SU-DHL-6 (cell line): ENCODE measurements around the gene THTPA.

Source experiments
- H2AFZ ChIP-seq: fragments of 200-600 bp; sonication (generic); 2 replicates; pipeline ENCODE4 v1.6.1; 2014; ENCODE audit warnings: low read depth, mild to moderate bottlenecking, moderate library complexity, mixed read lengths, antibody characterized with exemption, low read length; ENCODE audit not compliant: severe bottlenecking
- H3F3A ChIP-seq: fragments of 200-600 bp; shearing (Covaris generic); 2 replicates; pipeline ENCODE4 v1.6.0; 2016; ENCODE audit warnings: antibody characterized with exemption, mild to moderate bottlenecking; ENCODE audit not compliant: insufficient read depth
- H3K27ac ChIP-seq: fragments of 200-600 bp; sonication (generic); 2 replicates; pipeline ENCODE4 v1.5.1; 2016; ENCODE audit warnings: low read depth, mild to moderate bottlenecking, low read length, moderate library complexity, mixed read lengths
- H3K27me3 ChIP-seq: fragments of 200-600 bp; sonication (generic), shearing (Covaris generic); 2 replicates; pipeline ENCODE4 v1.6.0; 2014; ENCODE audit warnings: mild to moderate bottlenecking, low read length
- H3K36me3 ChIP-seq: fragments of 200-600 bp; sonication (generic); 2 replicates; pipeline ENCODE4 v1.6.1; 2014; ENCODE audit warnings: mild to moderate bottlenecking, low read length, mixed read lengths
- H3K4me2 ChIP-seq: fragments of 300-600, 200-600 bp; shearing (Covaris generic), sonication (generic); 2 replicates; pipeline ENCODE4 v1.6.0; 2014; ENCODE audit warnings: low read length, low read depth, mild to moderate bottlenecking; ENCODE audit not compliant: poor library complexity, severe bottlenecking
- H3K4me3 ChIP-seq: fragments of 200-600 bp; sonication (generic); 2 replicates; pipeline ENCODE4 v1.5.1; 2014; ENCODE audit warnings: antibody characterized with exemption, low read length, mild to moderate bottlenecking, mixed read lengths; ENCODE audit not compliant: insufficient read depth, poor library complexity, severe bottlenecking
- H3K79me2 ChIP-seq: fragments of 200-600 bp; sonication (generic); 2 replicates; pipeline ENCODE4 v1.6.1; 2014; ENCODE audit warnings: mild to moderate bottlenecking, low read length, moderate library complexity; ENCODE audit not compliant: insufficient read depth
- H3K9ac ChIP-seq: fragments of 200-600 bp; sonication (generic); 2 replicates; pipeline ENCODE4 v1.7.0; 2014; ENCODE audit warnings: mild to moderate bottlenecking, low read length
- H3K9me2 ChIP-seq: fragments of 200-600 bp; sonication (generic); replicated peaks from 2 replicates; pipeline ENCODE4 v1.6.1; 2014; ENCODE audit warnings: low read length; ENCODE audit not compliant: insufficient read depth
- H3K9me3 ChIP-seq: fragments of 200-600 bp; sonication (generic); 2 replicates; pipeline ENCODE4 v1.6.1; 2014; ENCODE audit warnings: low read length, mixed read lengths; ENCODE audit not compliant: insufficient read depth
- H4K20me1 ChIP-seq: fragments of 200-600 bp; sonication (generic); 2 replicates; pipeline ENCODE4 v1.6.1; 2014; ENCODE audit warnings: low read depth, mild to moderate bottlenecking, antibody characterized with exemption, low read length, moderate library complexity, mixed read lengths
- EZH2phosphoT487 ChIP-seq: fragments of 200-600 bp; sonication (generic), shearing (Covaris generic); conservative IDR thresholded peaks from 2 replicates; pipeline ENCODE4 v1.6.1; 2018; ENCODE audit warnings: mild to moderate bottlenecking, antibody characterized with exemption, low read length, moderate library complexity, mixed read lengths
- TF ChIP-seq, protein P1 (sequence below): fragments of 200-600 bp; sonication (generic); IDR thresholded peaks from one replicate; pipeline ENCODE4 v1.5.1; 2017; ENCODE audit warnings: antibody characterized with exemption, mild to moderate bottlenecking, low read length, moderate library complexity; ENCODE audit not compliant: insufficient read depth, poor library complexity, severe bottlenecking

Gene THTPA

DNA sequence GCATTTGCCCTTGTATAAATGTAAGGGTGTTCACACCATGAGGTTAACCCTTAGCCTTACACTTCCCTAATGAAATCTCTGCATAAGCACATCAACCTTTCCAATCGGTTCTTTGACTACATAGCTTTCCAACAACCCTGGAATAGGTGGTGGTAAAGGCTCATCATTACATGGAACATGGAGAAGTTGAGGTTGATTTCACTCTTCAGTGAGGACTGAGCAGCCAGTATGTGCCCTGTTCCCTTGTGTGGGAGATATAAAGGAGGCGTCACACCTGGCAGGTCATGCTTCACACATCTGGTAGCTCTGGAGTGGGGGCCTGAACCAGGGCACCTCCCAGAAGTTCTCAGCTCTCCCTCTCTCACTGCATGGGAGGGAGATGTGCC, 44.2 kb downstream of the THTPA start:
- H3K9me3 ChIP-seq: no peaks in the 10 kb centered on the region
- no peaks in the 10 kb centered on the region for H4K20me1 ChIP-seq
- no peaks in the 10 kb centered on the region for H3K9me2 ChIP-seq
- H3F3A ChIP-seq: no peaks in the 10 kb centered on the region
- H3K27ac ChIP-seq: no peak overlapping the region
- H2AFZ ChIP-seq: no peak overlapping the region
- no peaks in the 10 kb centered on the region for H3K36me3 ChIP-seq
- H3K79me2 ChIP-seq: no peaks in the 10 kb centered on the region
- TF ChIP-seq, protein P1, sequence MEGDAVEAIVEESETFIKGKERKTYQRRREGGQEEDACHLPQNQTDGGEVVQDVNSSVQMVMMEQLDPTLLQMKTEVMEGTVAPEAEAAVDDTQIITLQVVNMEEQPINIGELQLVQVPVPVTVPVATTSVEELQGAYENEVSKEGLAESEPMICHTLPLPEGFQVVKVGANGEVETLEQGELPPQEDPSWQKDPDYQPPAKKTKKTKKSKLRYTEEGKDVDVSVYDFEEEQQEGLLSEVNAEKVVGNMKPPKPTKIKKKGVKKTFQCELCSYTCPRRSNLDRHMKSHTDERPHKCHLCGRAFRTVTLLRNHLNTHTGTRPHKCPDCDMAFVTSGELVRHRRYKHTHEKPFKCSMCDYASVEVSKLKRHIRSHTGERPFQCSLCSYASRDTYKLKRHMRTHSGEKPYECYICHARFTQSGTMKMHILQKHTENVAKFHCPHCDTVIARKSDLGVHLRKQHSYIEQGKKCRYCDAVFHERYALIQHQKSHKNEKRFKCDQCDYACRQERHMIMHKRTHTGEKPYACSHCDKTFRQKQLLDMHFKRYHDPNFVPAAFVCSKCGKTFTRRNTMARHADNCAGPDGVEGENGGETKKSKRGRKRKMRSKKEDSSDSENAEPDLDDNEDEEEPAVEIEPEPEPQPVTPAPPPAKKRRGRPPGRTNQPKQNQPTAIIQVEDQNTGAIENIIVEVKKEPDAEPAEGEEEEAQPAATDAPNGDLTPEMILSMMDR: no peak
- no peak for TF ChIP-seq EZH2phosphoT487
- no peak overlapping the region for H3K4me2 ChIP-seq
- no peaks in the 10 kb centered on the region for H3K27me3 ChIP-seq
- H3K4me3 ChIP-seq: no peak overlapping the region
- no peak overlapping the region for H3K9ac ChIP-seq

DNA sequence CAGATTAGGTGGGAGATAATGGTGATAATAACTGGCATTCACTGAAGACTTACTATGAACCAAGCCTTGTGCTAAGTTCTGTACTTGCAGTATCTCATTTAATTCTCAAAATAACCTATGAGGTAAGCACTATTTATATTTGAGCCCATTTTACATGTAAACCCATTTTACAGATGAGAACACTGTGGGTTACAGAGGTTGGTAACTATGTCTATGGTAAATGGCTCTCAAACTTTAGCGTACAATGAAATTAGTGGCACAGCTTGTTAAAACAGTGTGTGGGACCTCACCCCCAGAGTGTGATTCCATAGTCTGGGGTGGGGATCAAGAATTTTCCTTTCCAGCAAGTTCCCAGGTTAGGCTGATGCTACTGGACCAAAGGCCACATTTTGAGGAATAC, 44.7 kb downstream of the THTPA start:
- H3F3A ChIP-seq: no peaks in the 10 kb centered on the region
- no peaks in the 10 kb centered on the region for H4K20me1 ChIP-seq
- no peaks in the 10 kb centered on the region for H3K9me3 ChIP-seq
- no peak overlapping the region for H3K4me3 ChIP-seq
- no peaks in the 10 kb centered on the region for H3K79me2 ChIP-seq
- no peak overlapping the region for H3K27ac ChIP-seq
- no peak overlapping the region for H2AFZ ChIP-seq
- H3K9ac ChIP-seq: no peak overlapping the region
- H3K36me3 ChIP-seq: no peaks in the 10 kb centered on the region
- H3K9me2 ChIP-seq: no peaks in the 10 kb centered on the region
- no peak overlapping the region for H3K4me2 ChIP-seq
- no peak for TF ChIP-seq EZH2phosphoT487
- TF ChIP-seq, protein P1: no peak
- no peaks in the 10 kb centered on the region for H3K27me3 ChIP-seq

DNA sequence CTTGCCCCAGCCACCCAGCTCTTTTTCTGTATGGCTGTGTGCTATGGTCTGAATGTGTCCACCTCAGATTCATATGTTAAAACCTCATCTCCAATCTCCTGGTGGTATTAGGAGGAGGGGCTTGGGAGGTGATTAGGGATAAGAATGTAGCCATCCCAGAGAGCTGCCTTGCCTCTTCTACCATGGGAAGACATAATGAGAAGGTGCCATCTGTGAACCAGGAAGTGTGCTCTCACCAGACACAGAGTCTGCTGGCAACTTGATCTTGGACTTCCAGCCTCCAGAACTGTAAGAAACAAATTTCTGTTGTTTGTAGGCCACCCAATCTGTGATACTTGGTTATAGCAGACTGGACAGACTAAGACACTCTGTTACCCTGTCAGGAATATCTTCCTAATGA, 45.4 kb downstream of the THTPA start:
- TF ChIP-seq EZH2phosphoT487: no peak
- TF ChIP-seq, protein P1: no peak
- H3K27me3 ChIP-seq: no peaks in the 10 kb centered on the region
- no peaks in the 10 kb centered on the region for H3F3A ChIP-seq
- H3K9ac ChIP-seq: no peak overlapping the region
- H2AFZ ChIP-seq: no peak overlapping the region
- H4K20me1 ChIP-seq: no peaks in the 10 kb centered on the region
- H3K4me2 ChIP-seq: no peak overlapping the region
- H3K4me3 ChIP-seq: no peak overlapping the region
- H3K79me2 ChIP-seq: no peaks in the 10 kb centered on the region
- no peaks in the 10 kb centered on the region for H3K36me3 ChIP-seq
- no peaks in the 10 kb centered on the region for H3K9me3 ChIP-seq
- no peaks in the 10 kb centered on the region for H3K9me2 ChIP-seq
- H3K27ac ChIP-seq: no peak overlapping the region

DNA sequence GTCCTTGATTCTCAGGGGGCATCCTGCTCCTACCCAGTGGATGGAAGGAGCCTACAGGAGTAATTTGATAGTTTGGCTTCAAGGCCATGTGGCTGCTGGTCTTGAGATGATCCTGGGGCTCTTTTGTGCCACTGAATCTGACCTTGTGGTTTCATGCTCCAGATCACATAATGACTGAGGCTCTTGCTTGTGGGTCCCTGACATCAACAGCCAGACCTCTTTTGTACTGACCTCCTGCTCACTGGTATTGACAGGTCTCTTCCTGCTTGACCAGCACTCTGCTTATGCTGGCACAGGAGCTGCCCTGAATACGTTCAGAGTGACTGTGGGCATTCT, 45.7 kb downstream of the THTPA start:
- no peak overlapping the region for H3K9ac ChIP-seq
- no peaks in the 10 kb centered on the region for H3F3A ChIP-seq
- H2AFZ ChIP-seq: no peak overlapping the region
- H3K27ac ChIP-seq: no peak overlapping the region
- TF ChIP-seq EZH2phosphoT487: no peak
- TF ChIP-seq, protein P1: no peak
- H3K4me2 ChIP-seq: no peak overlapping the region
- H3K36me3 ChIP-seq: no peaks in the 10 kb centered on the region
- no peaks in the 10 kb centered on the region for H3K9me2 ChIP-seq
- H4K20me1 ChIP-seq: no peaks in the 10 kb centered on the region
- no peaks in the 10 kb centered on the region for H3K27me3 ChIP-seq
- H3K4me3 ChIP-seq: no peak overlapping the region
- H3K79me2 ChIP-seq: no peaks in the 10 kb centered on the region
- H3K9me3 ChIP-seq: no peaks in the 10 kb centered on the region
